DND-41 (cell line): ENCODE data around the gene HEXIM1.

Experiments used
- EZH2 ChIP-seq: IDR thresholded peaks from 3 replicates; pipeline ENCODE4 v1.6.1; 2012; ENCODE audit warnings: borderline replicate concordance, low read depth, mild to moderate bottlenecking, moderate library complexity, low read length, inconsistent platforms; ENCODE audit not compliant: severe bottlenecking
- TF ChIP-seq, protein P1 (sequence below): IDR thresholded peaks from 2 replicates; pipeline ENCODE4 v1.5.1; 2012; ENCODE audit warnings: borderline replicate concordance, low read length, moderate library complexity, mild to moderate bottlenecking; ENCODE audit not compliant: poor library complexity, severe bottlenecking; ENCODE audit errors: extremely low read depth

DNA sequence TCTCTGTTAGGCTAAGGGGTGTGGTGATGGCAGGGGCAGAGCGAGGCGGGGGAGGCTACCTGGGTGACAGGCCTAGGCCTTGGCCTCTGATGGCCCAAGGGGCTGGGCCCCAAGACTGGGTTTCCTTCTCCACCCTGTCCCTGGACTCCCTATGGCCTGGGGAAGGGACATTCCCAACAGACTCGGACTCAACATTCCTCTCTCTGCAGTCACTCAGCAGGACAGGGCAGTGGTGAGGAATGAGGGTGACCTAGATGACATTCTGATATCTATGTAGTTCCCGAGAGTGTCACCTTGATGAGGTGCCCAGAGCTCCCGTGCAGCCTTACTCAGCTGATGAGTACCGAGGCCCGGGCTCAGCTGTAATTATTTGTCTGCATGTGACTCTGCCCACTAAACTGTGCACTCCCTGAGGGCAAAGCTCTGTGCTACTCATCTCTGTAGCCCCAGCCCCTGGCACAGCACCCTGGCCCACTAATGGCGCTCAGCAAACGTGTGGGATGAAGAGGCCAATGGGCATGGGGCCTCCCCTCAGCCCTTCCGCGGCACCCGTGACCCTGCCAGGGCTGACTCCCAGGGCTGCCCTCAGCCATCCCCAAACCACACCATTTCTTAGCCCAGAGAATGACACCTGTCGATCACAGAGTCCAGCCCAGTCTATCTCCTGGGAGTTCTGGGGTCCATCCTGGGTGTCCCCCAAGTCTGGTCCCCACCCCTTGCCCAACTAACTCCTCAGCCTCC is 18.2 kb upstream of the HEXIM1 start:
- TF ChIP-seq, protein P1, sequence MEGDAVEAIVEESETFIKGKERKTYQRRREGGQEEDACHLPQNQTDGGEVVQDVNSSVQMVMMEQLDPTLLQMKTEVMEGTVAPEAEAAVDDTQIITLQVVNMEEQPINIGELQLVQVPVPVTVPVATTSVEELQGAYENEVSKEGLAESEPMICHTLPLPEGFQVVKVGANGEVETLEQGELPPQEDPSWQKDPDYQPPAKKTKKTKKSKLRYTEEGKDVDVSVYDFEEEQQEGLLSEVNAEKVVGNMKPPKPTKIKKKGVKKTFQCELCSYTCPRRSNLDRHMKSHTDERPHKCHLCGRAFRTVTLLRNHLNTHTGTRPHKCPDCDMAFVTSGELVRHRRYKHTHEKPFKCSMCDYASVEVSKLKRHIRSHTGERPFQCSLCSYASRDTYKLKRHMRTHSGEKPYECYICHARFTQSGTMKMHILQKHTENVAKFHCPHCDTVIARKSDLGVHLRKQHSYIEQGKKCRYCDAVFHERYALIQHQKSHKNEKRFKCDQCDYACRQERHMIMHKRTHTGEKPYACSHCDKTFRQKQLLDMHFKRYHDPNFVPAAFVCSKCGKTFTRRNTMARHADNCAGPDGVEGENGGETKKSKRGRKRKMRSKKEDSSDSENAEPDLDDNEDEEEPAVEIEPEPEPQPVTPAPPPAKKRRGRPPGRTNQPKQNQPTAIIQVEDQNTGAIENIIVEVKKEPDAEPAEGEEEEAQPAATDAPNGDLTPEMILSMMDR, result no peak
- no peak for TF ChIP-seq EZH2
